GM23338 (cell line): ENCODE measurements around the gene ARRDC1.

Experiments
- CTCF ChIP-seq, 2 experiments: fragments of 200-600 bp in 1 of 2; sonication (generic) in 1 of 2; conservative IDR thresholded peaks; 2 replicates each; pipeline versions ENCODE4 v1.5.1 to v1.6.1; 2016 to 2017; ENCODE audit warnings: antibody characterized with exemption in 2 of 2, low read depth in 2 of 2, mild to moderate bottlenecking in 2 of 2, moderate library complexity in 1 of 2
- EZH2 ChIP-seq: fragments of 200-600 bp; sonication (generic); IDR thresholded peaks from one replicate; pipeline ENCODE4 v1.8.0; 2017; ENCODE audit warnings: antibody characterized with exemption, mild to moderate bottlenecking, low read depth; ENCODE audit not compliant: unreplicated experiment
- EZH2phosphoT487 ChIP-seq: fragments of 200-600 bp; sonication (generic); IDR thresholded peaks from one replicate; pipeline ENCODE4 v1.8.1; 2018; ENCODE audit warnings: antibody characterized with exemption; ENCODE audit not compliant: unreplicated experiment
- REST ChIP-seq: IDR thresholded peaks from one replicate; pipeline ENCODE4 v1.6.1; 2018; ENCODE audit warnings: antibody characterized with exemption; ENCODE audit not compliant: unreplicated experiment

GRCh38 chr9:137613738-137614523 lies 8.4 kb downstream of the ARRDC1 start:
- TF ChIP-seq CTCF (conservative IDR thresholded peaks at IDR 0.05; ENCODE audit: low read depth in 2 of 2) (no peak), EZH2phosphoT487 (no peak), EZH2 (no peak), REST (no peak)
